Measurements from ENCODE around the gene VWA3B. TPM values are rescaled to one million over a fixed set of nuclear protein-coding genes. Genes with fewer than 3 reads are reported as not detected.

The VWA3B gene
- polyA plus RNA-seq, 1 experiment = not detected

DNA sequence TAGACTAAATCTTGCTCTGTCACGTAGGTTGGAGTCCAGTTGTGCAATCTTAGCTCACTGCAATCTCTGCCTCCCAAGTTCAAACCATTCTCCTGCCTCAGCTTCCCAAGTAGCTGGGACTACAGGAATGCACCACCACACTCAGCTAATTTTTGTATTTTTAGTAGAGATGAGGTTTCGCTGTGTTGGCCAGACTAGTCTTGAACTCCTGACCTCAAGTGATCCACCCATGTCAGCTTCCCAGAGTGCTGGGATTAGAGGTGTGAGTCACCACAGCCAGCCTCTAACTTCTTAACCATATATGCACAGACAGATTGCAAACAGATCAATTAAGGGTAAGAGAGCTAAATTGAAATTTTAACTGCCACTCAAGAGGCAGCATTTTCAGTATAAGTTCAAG lies 237.2 kb downstream of the VWA3B start:
- CTCF ChIA-PET = interaction anchor here (0.7 to 1.2 kb wide), 3 partner anchors 53 to 517 kb away, joined by 3 to 8 read pairs (median 7); no protein-coding TSS in a partner anchor
- peaks cover 7% of the 10 kb centered on the region; the same call in 1 of the 2 replicates for H3K9me3 ChIP-seq (ENCODE audit: control insufficient read depth, insufficient read depth, low read length)

DNA sequence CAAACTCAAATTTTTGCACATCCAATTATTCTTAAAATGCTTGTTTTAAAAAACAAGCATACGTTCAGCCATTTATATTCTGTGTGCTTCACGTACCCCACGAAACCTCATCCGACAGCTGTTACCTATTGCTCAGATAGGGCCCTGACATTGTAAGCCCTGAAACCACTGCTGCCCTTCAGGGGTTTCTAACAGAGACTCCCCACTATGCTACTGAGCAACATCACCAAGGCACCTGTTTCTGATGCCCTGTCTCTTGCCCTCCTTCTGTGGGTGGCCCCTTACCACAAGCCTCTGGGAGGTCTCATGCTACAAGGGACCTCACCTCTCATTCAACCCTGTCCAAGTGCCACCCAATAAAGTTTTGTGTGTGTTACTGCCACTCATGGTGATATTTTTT lies 240.8 kb downstream of the VWA3B start:
- no peak for DNase-seq (ENCODE audit: low read depth, low spot score)
- POLR2A ChIA-PET = no interaction called here
- CTCF ChIA-PET = no interaction called here

More for the DNA sequence above, 237.2 kb downstream of the VWA3B start:
- DNase-seq (ENCODE audit: low read depth, low spot score) = no peak
- no peaks in the 10 kb centered on the region for H3K27me3 ChIP-seq (ENCODE audit: control insufficient read depth, insufficient read depth, low read length)
- TF ChIP-seq, protein P1, sequence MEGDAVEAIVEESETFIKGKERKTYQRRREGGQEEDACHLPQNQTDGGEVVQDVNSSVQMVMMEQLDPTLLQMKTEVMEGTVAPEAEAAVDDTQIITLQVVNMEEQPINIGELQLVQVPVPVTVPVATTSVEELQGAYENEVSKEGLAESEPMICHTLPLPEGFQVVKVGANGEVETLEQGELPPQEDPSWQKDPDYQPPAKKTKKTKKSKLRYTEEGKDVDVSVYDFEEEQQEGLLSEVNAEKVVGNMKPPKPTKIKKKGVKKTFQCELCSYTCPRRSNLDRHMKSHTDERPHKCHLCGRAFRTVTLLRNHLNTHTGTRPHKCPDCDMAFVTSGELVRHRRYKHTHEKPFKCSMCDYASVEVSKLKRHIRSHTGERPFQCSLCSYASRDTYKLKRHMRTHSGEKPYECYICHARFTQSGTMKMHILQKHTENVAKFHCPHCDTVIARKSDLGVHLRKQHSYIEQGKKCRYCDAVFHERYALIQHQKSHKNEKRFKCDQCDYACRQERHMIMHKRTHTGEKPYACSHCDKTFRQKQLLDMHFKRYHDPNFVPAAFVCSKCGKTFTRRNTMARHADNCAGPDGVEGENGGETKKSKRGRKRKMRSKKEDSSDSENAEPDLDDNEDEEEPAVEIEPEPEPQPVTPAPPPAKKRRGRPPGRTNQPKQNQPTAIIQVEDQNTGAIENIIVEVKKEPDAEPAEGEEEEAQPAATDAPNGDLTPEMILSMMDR (IDR thresholded peaks at IDR 0.05; ENCODE audit: low read depth, low read length) = no peak
- no peak overlapping the region for H3K27ac ChIP-seq (ENCODE audit: low read depth, low read length)
- H3K4me3 ChIP-seq (ENCODE audit: low read depth, low read length) = no peak overlapping the region
- POLR2A ChIA-PET = interaction anchor here (0.7 kb wide), 1 partner anchor 455 kb away, joined by 4 read pairs; no protein-coding TSS in a partner anchor

DNA sequence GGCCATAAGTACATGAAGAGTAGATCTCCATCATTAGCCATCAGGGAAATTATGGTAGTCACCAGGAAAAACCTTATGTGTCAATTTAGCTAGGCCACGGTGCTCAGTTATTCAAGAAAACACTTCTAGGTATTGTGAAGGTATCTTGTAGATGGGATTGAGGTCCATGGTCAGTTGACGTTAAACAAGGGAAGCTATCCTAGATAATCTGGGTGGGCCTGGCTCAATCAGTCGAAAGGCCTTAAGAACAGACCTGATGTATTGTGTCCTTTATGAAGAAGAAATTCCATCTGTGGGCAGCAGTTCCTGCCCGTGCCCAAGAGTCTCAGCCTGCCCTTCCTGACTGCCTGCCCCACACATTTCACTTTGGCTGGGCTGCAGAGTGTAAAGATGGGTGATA lies 242.6 kb downstream of the VWA3B start:
- ChIA-PET CTCF (no interaction called here), POLR2A (interaction anchor here (0.7 kb wide), 1 partner anchor 97 kb away, joined by 3 read pairs; no protein-coding TSS in a partner anchor)
- Histone ChIP-seq H3K9me3 (ENCODE audit: control insufficient read depth, insufficient read depth, low read length) (no peaks in the 10 kb centered on the region), H3K27me3 (ENCODE audit: control insufficient read depth, insufficient read depth, low read length) (no peaks in the 10 kb centered on the region), H3K27ac (ENCODE audit: low read depth, low read length) (no peak overlapping the region), H3K4me3 (ENCODE audit: low read depth, low read length) (no peak overlapping the region)
- DNase-seq (ENCODE audit: low read depth, low spot score) = no peak
- TF ChIP-seq, protein P1 (IDR thresholded peaks at IDR 0.05; ENCODE audit: low read depth, low read length) = no peak

More for the DNA sequence above, 240.8 kb downstream of the VWA3B start:
- no peaks in the 10 kb centered on the region for H3K27me3 ChIP-seq (ENCODE audit: control insufficient read depth, insufficient read depth, low read length)
- no peaks in the 10 kb centered on the region for H3K9me3 ChIP-seq (ENCODE audit: control insufficient read depth, insufficient read depth, low read length)
- H3K4me3 ChIP-seq (ENCODE audit: low read depth, low read length) = no peak overlapping the region
- TF ChIP-seq, protein P1 (IDR thresholded peaks at IDR 0.05; ENCODE audit: low read depth, low read length) = no peak
- H3K27ac ChIP-seq (ENCODE audit: low read depth, low read length) = no peak overlapping the region

DNA sequence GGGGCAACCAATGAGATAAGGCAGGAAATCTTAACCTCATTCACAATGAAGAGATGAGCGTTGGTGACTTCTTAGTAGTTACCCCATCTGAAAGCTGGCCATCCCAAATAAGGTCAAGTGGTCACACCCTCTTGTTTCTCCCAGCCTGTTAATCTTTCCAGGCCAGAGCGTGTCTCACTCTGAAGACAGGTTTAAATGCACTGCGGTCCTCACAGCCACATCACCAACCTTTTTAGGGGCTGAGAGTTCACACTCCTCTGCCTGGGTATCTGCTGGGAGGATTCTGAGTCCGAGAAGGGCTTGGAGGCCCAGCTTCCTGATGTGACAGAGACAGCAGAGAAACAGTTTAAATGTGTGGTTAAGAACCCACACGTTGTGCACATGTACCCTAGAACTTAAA lies 246.0 kb downstream of the VWA3B start:
- TF ChIP-seq, protein P1 (IDR thresholded peaks at IDR 0.05; ENCODE audit: low read depth, low read length) = no peak
- no peak overlapping the region for H3K4me3 ChIP-seq (ENCODE audit: low read depth, low read length)
- H3K27ac ChIP-seq (ENCODE audit: low read depth, low read length) = no peak overlapping the region
- CTCF ChIA-PET = no interaction called here
- no peaks in the 10 kb centered on the region for H3K27me3 ChIP-seq (ENCODE audit: control insufficient read depth, insufficient read depth, low read length)
- no peaks in the 10 kb centered on the region for H3K9me3 ChIP-seq (ENCODE audit: control insufficient read depth, insufficient read depth, low read length)
- POLR2A ChIA-PET = no interaction called here
- DNase-seq (ENCODE audit: low read depth, low spot score) = no peak

DNA sequence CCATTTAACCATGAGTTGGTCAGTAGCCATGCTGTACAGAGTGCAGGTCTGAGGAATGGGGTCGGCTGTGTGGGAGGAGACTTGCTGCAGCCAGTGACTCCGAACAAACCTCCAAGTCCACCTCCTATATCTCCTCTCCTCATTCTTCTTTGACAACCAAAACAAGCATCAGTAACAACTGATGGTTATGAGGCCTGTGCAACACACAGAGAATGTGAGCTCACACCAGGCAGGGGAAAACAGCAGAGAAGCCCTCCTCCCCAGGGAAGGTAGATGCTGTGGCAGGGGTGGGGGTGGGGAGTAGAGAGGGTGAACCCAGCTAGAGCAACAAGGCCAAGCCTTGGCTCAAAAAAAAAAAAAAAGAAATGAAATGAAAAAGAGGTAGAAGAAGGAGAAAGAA lies 247.0 kb downstream of the VWA3B start:
- H3K27ac ChIP-seq (ENCODE audit: low read depth, low read length) = no peak overlapping the region
- 0 out of 2 replicates have a peak, but pooled peaks cover 3% of the 10 kb centered on the region for H3K9me3 ChIP-seq (ENCODE audit: control insufficient read depth, insufficient read depth, low read length)
- DNase-seq (ENCODE audit: low read depth, low spot score) = no peak
- TF ChIP-seq, protein P1 (IDR thresholded peaks at IDR 0.05; ENCODE audit: low read depth, low read length) = no peak
- H3K4me3 ChIP-seq (ENCODE audit: low read depth, low read length) = no peak overlapping the region
- H3K27me3 ChIP-seq (ENCODE audit: control insufficient read depth, insufficient read depth, low read length) = no peaks in the 10 kb centered on the region
- POLR2A ChIA-PET = no interaction called here
- CTCF ChIA-PET = interaction anchor here (0.6 to 1.3 kb wide), 4 partner anchors 10 to 634 kb away, joined by 3 to 6 read pairs (median 4); no protein-coding TSS in a partner anchor

Data from AG04450 (cell line).